ENCODE results near the gene STK10.

Gene STK10

GRCh38 chr5:172146748-172147092 is 41.3 kb downstream of the STK10 start:
- H3K27me3 Mint-ChIP-seq, result no peaks in the 10 kb centered on the region
- H3K27ac Mint-ChIP-seq, result peak overlapping the region; percentile 95
- peaks cover 77% of the 10 kb centered on the region for H3K4me1 Mint-ChIP-seq (ENCODE audit: low read depth)
- H3K4me3 Mint-ChIP-seq, result no peak overlapping the region
- H3K9me3 Mint-ChIP-seq (ENCODE audit: low read depth), result no peaks in the 10 kb centered on the region
- H3K36me3 Mint-ChIP-seq, result peaks cover 3% of the 10 kb centered on the region

- no peak overlapping the region for H3K4me3 Mint-ChIP-seq
- peaks cover 75% of the 10 kb centered on the region for H3K4me1 Mint-ChIP-seq (ENCODE audit: low read depth)
- peak overlapping the region; percentile 95 for H3K27ac Mint-ChIP-seq
- no peaks in the 10 kb centered on the region for H3K9me3 Mint-ChIP-seq (ENCODE audit: low read depth)
- H3K36me3 Mint-ChIP-seq, result peaks cover 3% of the 10 kb centered on the region
- no peaks in the 10 kb centered on the region for H3K27me3 Mint-ChIP-seq
Measured at GRCh38 chr5:172145870-172146747, 41.9 kb downstream of the STK10 start.

- Mint-ChIP-seq H3K4me3 (no peak overlapping the region), H3K27me3 (no peaks in the 10 kb centered on the region), H3K36me3 (peaks cover 6% of the 10 kb centered on the region), H3K27ac (peak overlapping the region; percentile 95), H3K4me1 (ENCODE audit: low read depth) (peaks cover 72% of the 10 kb centered on the region), H3K9me3 (ENCODE audit: low read depth) (no peaks in the 10 kb centered on the region)
Measured at GRCh38 chr5:172144931-172145869, 42.8 kb downstream of the STK10 start.

GRCh38 chr5:172144291-172144815 is 43.7 kb downstream of the STK10 start:
- Mint-ChIP-seq H3K36me3 (peaks cover 9% of the 10 kb centered on the region), H3K4me1 (ENCODE audit: low read depth) (peaks cover 78% of the 10 kb centered on the region), H3K27ac (peak overlapping the region; percentile 83), H3K9me3 (ENCODE audit: low read depth) (no peaks in the 10 kb centered on the region), H3K4me3 (peak overlapping the region; percentile 35), H3K27me3 (no peaks in the 10 kb centered on the region)

- Mint-ChIP-seq H3K9me3 (ENCODE audit: low read depth) (no peaks in the 10 kb centered on the region), H3K27me3 (no peaks in the 10 kb centered on the region), H3K27ac (peak overlapping the region; percentile 83), H3K36me3 (peaks cover 9% of the 10 kb centered on the region), H3K4me3 (peak overlapping the region; percentile 35), H3K4me1 (ENCODE audit: low read depth) (peaks cover 82% of the 10 kb centered on the region)
Measured at GRCh38 chr5:172143875-172144274, 44.1 kb downstream of the STK10 start.

GRCh38 chr5:172142709-172143215 is 45.3 kb downstream of the STK10 start:
- Mint-ChIP-seq H3K27me3 (no peaks in the 10 kb centered on the region), H3K36me3 (peaks cover 12% of the 10 kb centered on the region), H3K4me3 (no peak overlapping the region), H3K4me1 (ENCODE audit: low read depth) (peaks cover 80% of the 10 kb centered on the region), H3K9me3 (ENCODE audit: low read depth) (no peaks in the 10 kb centered on the region), H3K27ac (peak overlapping the region; percentile 83)

- H3K9me3 Mint-ChIP-seq (ENCODE audit: low read depth), result no peaks in the 10 kb centered on the region
- no peak overlapping the region for H3K4me3 Mint-ChIP-seq
- peak overlapping the region; percentile 83 for H3K27ac Mint-ChIP-seq
- H3K4me1 Mint-ChIP-seq (ENCODE audit: low read depth), result peaks cover 77% of the 10 kb centered on the region
- peaks cover 15% of the 10 kb centered on the region for H3K36me3 Mint-ChIP-seq
- H3K27me3 Mint-ChIP-seq, result no peaks in the 10 kb centered on the region
Measured at GRCh38 chr5:172141949-172142319, 46.1 kb downstream of the STK10 start.

GRCh38 chr5:172140866-172141265 is 47.2 kb downstream of the STK10 start:
- H3K4me1 Mint-ChIP-seq (ENCODE audit: low read depth), result peaks cover 70% of the 10 kb centered on the region
- H3K9me3 Mint-ChIP-seq (ENCODE audit: low read depth), result no peaks in the 10 kb centered on the region
- no peaks in the 10 kb centered on the region for H3K27me3 Mint-ChIP-seq
- H3K27ac Mint-ChIP-seq, result peak overlapping the region; percentile 83
- peaks cover 12% of the 10 kb centered on the region for H3K36me3 Mint-ChIP-seq
- H3K4me3 Mint-ChIP-seq, result no peak overlapping the region

GRCh38 chr5:172140120-172140519 is 47.9 kb downstream of the STK10 start:
- Mint-ChIP-seq H3K27me3 (no peaks in the 10 kb centered on the region), H3K27ac (peak overlapping the region; percentile 84), H3K9me3 (ENCODE audit: low read depth) (no peaks in the 10 kb centered on the region), H3K4me3 (no peak overlapping the region), H3K36me3 (peaks cover 12% of the 10 kb centered on the region), H3K4me1 (ENCODE audit: low read depth) (peaks cover 72% of the 10 kb centered on the region)

- Mint-ChIP-seq H3K9me3 (ENCODE audit: low read depth) (no peaks in the 10 kb centered on the region), H3K4me3 (no peak overlapping the region), H3K4me1 (ENCODE audit: low read depth) (peaks cover 71% of the 10 kb centered on the region), H3K27ac (peak overlapping the region; percentile 2), H3K27me3 (no peaks in the 10 kb centered on the region), H3K36me3 (peaks cover 21% of the 10 kb centered on the region)
Measured at GRCh38 chr5:172137046-172137445, 51.0 kb downstream of the STK10 start.

GRCh38 chr5:172133359-172134029 is 54.5 kb downstream of the STK10 start:
- H3K36me3 Mint-ChIP-seq, result peaks cover 15% of the 10 kb centered on the region
- H3K27ac Mint-ChIP-seq, result peak overlapping the region; percentile 98
- peaks cover 66% of the 10 kb centered on the region for H3K4me1 Mint-ChIP-seq (ENCODE audit: low read depth)
- H3K27me3 Mint-ChIP-seq, result no peaks in the 10 kb centered on the region
- H3K9me3 Mint-ChIP-seq (ENCODE audit: low read depth), result no peaks in the 10 kb centered on the region
- peak overlapping the region; percentile 61 for H3K4me3 Mint-ChIP-seq

GRCh38 chr5:172131690-172132089 is 56.3 kb downstream of the STK10 start:
- H3K36me3 Mint-ChIP-seq, result peaks cover 10% of the 10 kb centered on the region
- H3K9me3 Mint-ChIP-seq (ENCODE audit: low read depth), result no peaks in the 10 kb centered on the region
- peak overlapping the region; percentile 80 for H3K27ac Mint-ChIP-seq
- no peaks in the 10 kb centered on the region for H3K27me3 Mint-ChIP-seq
- H3K4me1 Mint-ChIP-seq (ENCODE audit: low read depth), result peaks cover 63% of the 10 kb centered on the region
- no peak overlapping the region for H3K4me3 Mint-ChIP-seq

- Mint-ChIP-seq H3K27me3 (no peaks in the 10 kb centered on the region), H3K9me3 (ENCODE audit: low read depth) (no peaks in the 10 kb centered on the region), H3K27ac (peak overlapping the region; percentile 89), H3K36me3 (peaks cover 11% of the 10 kb centered on the region), H3K4me1 (ENCODE audit: low read depth) (peaks cover 56% of the 10 kb centered on the region), H3K4me3 (no peak overlapping the region)
Measured at GRCh38 chr5:172129256-172129910, 58.6 kb downstream of the STK10 start.

GRCh38 chr5:172127581-172127980 is 60.4 kb downstream of the STK10 start:
- H3K4me3 Mint-ChIP-seq, result no peak overlapping the region

More at GRCh38 chr5:172127581-172127980, 60.4 kb downstream of the STK10 start:
- H3K4me1 Mint-ChIP-seq (ENCODE audit: low read depth), result peaks cover 45% of the 10 kb centered on the region
- peak overlapping the region; percentile 77 for H3K27ac Mint-ChIP-seq
- H3K27me3 Mint-ChIP-seq, result no peaks in the 10 kb centered on the region
- H3K9me3 Mint-ChIP-seq (ENCODE audit: low read depth), result no peaks in the 10 kb centered on the region
- H3K36me3 Mint-ChIP-seq, result peaks cover 8% of the 10 kb centered on the region

Measured in activated naive CD8-positive, alpha-beta T cell (primary cell).